Glomerular visceral epithelial cell (primary cell): ENCODE measurements around the gene GABRR2.
A peak's percentile ranks its signal among the peaks of the same experiment; 100 is the strongest.

Source experiments
- DNase-seq: peaks from one replicate; pipeline ENCODE4 v3.0.0-alpha.2; 2016; ENCODE audit errors: extremely low spot score

Gene GABRR2

GRCh38 chr6:89315249-89315885 lies at the start of gene GABRR2:
TSS of gene GABRR2 (minus strand) at chr6:89315299. CDS start at chr6:89315165, 134 bp downstream.
- DNase-seq, result no peak

GRCh38 chr6:89364586-89364985 lies 49.5 kb upstream of the GABRR2 start:
- no peak for DNase-seq

- no peak for DNase-seq
Measured at GRCh38 chr6:89361171-89361570, 46.1 kb upstream of the GABRR2 start.

GRCh38 chr6:89360415-89360999 lies 45.4 kb upstream of the GABRR2 start:
- no peak for DNase-seq

GRCh38 chr6:89359561-89359960 lies 44.5 kb upstream of the GABRR2 start:
- no peak for DNase-seq

GRCh38 chr6:89357390-89357789 lies 42.3 kb upstream of the GABRR2 start:
- no peak for DNase-seq

- no peak for DNase-seq
Measured at GRCh38 chr6:89356642-89357170, 41.6 kb upstream of the GABRR2 start.

GRCh38 chr6:89355511-89356194 lies 40.6 kb upstream of the GABRR2 start:
- DNase-seq, result no peak

- DNase-seq, result no peak
Measured at GRCh38 chr6:89353702-89354392, 38.7 kb upstream of the GABRR2 start.

GRCh38 chr6:89353118-89353556 lies 38.0 kb upstream of the GABRR2 start:
- DNase-seq, result no peak

- peak; percentile 93 for DNase-seq
Measured at GRCh38 chr6:89352278-89353117, 37.4 kb upstream of the GABRR2 start, which contains the start of gene UBE2J1. TSS of gene UBE2J1 (minus strand) at chr6:89352722. CDS start at chr6:89352569, 153 bp downstream.

GRCh38 chr6:89351671-89352277 lies 36.7 kb upstream of the GABRR2 start:
- DNase-seq, result no peak

- no peak for DNase-seq
Measured at GRCh38 chr6:89350281-89350966, 35.3 kb upstream of the GABRR2 start.

GRCh38 chr6:89348372-89348771 lies 33.3 kb upstream of the GABRR2 start:
- peak; percentile 37 for DNase-seq

GRCh38 chr6:89347825-89348224 lies 32.7 kb upstream of the GABRR2 start:
- peak; percentile 55 for DNase-seq

- peak; percentile 75 for DNase-seq
Measured at GRCh38 chr6:89346433-89346832, 31.3 kb upstream of the GABRR2 start.

- DNase-seq, result no peak
Measured at GRCh38 chr6:89339565-89339964, 24.5 kb upstream of the GABRR2 start.

GRCh38 chr6:89335164-89335563 lies 20.1 kb upstream of the GABRR2 start:
- no peak for DNase-seq

GRCh38 chr6:89330910-89331309 lies 15.8 kb upstream of the GABRR2 start:
- DNase-seq, result no peak

GRCh38 chr6:89328976-89329375 lies 13.9 kb upstream of the GABRR2 start:
- DNase-seq, result no peak
